HepG2 (cell line): ENCODE results near the gene HOXD3. TPM values are rescaled to one million over a fixed set of nuclear protein-coding genes. Genes with fewer than 3 reads are reported as not detected.
A peak's percentile ranks its signal among the peaks of the same experiment; 100 is the strongest.

Experiments
- CC2D1A ChIP-seq: sonication (generic); formaldehyde crosslinking; IDR thresholded peaks from 2 replicates; pipeline ENCODE4 v1.8.1; 2023; ENCODE audit warnings: mild to moderate bottlenecking, missing genetic modification reagents
- DRAP1 ChIP-seq: IDR thresholded peaks from 2 replicates; pipeline ENCODE4 v1.6.1; 2016; ENCODE audit warnings: missing genetic modification reagents, missing compliant biosample characterization
- HCFC1 ChIP-seq: fragments of 150-350 bp; IDR thresholded peaks from 2 replicates; pipeline ENCODE4 v1.6.1; 2014; ENCODE audit warnings: low read depth, low read length
- IRF2 ChIP-seq: IDR thresholded peaks from 2 replicates; pipeline ENCODE4 v1.6.1; 2018; ENCODE audit warnings: missing genetic modification reagents, missing compliant biosample characterization
- KLF11 ChIP-seq: IDR thresholded peaks from 2 replicates; pipeline ENCODE4 v1.6.1; 2016; ENCODE audit warnings: missing compliant biosample characterization
- NFIC ChIP-seq: IDR thresholded peaks from 2 replicates; pipeline ENCODE4 v1.6.1; 2012; ENCODE audit warnings: mild to moderate bottlenecking, low read length, inconsistent platforms
- REL ChIP-seq: sonication (generic); formaldehyde crosslinking; conservative IDR thresholded peaks from 2 replicates; pipeline ENCODE4 v1.8.0; 2022; ENCODE audit warnings: mild to moderate bottlenecking, missing genetic modification reagents, moderate library complexity
- U2AF1 ChIP-seq: fragments of 200-400 bp; formaldehyde crosslinking; optimal IDR thresholded peaks from 2 replicates; pipeline ENCODE3; 2017; ENCODE audit warnings: mild to moderate bottlenecking, low read depth, low read length
- ZNF549 ChIP-seq: sonication (generic); formaldehyde crosslinking; IDR thresholded peaks from 2 replicates; pipeline ENCODE4 v1.5.0; 2020; ENCODE audit warnings: missing genetic modification reagents
- ZNF564 ChIP-seq: sonication (generic); formaldehyde crosslinking; IDR thresholded peaks from 2 replicates; pipeline ENCODE4 v1.8.1; 2023; ENCODE audit warnings: mild to moderate bottlenecking, missing genetic modification reagents
- ZNF776 ChIP-seq: sonication (generic); formaldehyde crosslinking; IDR thresholded peaks from 2 replicates; pipeline ENCODE4 v1.4.0; 2020; ENCODE audit warnings: mild to moderate bottlenecking, missing genetic modification reagents
- ZNF878 ChIP-seq: sonication (generic); formaldehyde crosslinking; IDR thresholded peaks from 2 replicates; pipeline ENCODE4 v1.8.1; 2023; ENCODE audit warnings: mild to moderate bottlenecking, missing genetic modification reagents, moderate library complexity
- polyA plus RNA-seq, 8 experiments: library from polyadenylated mRNA; depleted of rRNA in 3 of 8; stranded (reverse) in 7 of 8; unstranded in 1 of 8; fragments of >200 nt; fragmentation: Illumina TruSeq in 4 of 8; extraction: Trizol in 4 of 8; gene quantifications; 2 replicates each; pipeline versions ENCODE4 v1.2.1 to v1.2.3, GENCODE V29; 2011 to 2016; ENCODE audit warnings: low read depth in 4 of 8, missing spikeins in 1 of 8, mixed read lengths in 1 of 8; ENCODE audit not compliant: insufficient read depth in 1 of 8
- total RNA-seq, 5 experiments: library from RNA; depleted of rRNA; stranded (reverse); fragments of >200 nt; fragmentation: Illumina TruSeq; extraction: Trizol; gene quantifications; 2 replicates each; pipeline ENCODE4 v1.2.3, GENCODE V29; 2016; ENCODE audit warnings: low read depth in 1 of 5
- TF ChIP-seq, protein P1 (sequence below): sonication (generic); formaldehyde crosslinking; IDR thresholded peaks from 2 replicates; pipeline ENCODE4 v1.4.0; 2020; ENCODE audit warnings: missing genetic modification reagents, borderline replicate concordance
- TF ChIP-seq, protein P2 (sequence below): sonication (generic); formaldehyde crosslinking; IDR thresholded peaks from 2 replicates; pipeline ENCODE4 v1.5.0; 2020; ENCODE audit warnings: missing genetic modification reagents, mild to moderate bottlenecking, borderline replicate concordance
- TF ChIP-seq, protein P3 (sequence below): sonication (generic); formaldehyde crosslinking; IDR thresholded peaks from 2 replicates; pipeline ENCODE4 v1.9.0; 2021; ENCODE audit warnings: mild to moderate bottlenecking, missing genetic modification reagents
- TF ChIP-seq, protein P4 (sequence below), 2 experiments: IDR thresholded peaks; 2 replicates each; pipeline ENCODE4 v1.6.1; 2011 to 2012; ENCODE audit warnings: low read length in 2 of 2, borderline replicate concordance in 1 of 2, low read depth in 1 of 2, mild to moderate bottlenecking in 1 of 2, moderate library complexity in 1 of 2

Gene HOXD3
- total and polyA plus RNA-seq, 2 of the 13 experiments (the other 11 are each of a cell fraction or from before 2014, with no cell fraction given): 0.05 to 0.09 TPM

GRCh38 chr2:176172895-176173566 lies 15.9 kb downstream of the HOXD3 start (continued):
- TF ChIP-seq, protein P1, sequence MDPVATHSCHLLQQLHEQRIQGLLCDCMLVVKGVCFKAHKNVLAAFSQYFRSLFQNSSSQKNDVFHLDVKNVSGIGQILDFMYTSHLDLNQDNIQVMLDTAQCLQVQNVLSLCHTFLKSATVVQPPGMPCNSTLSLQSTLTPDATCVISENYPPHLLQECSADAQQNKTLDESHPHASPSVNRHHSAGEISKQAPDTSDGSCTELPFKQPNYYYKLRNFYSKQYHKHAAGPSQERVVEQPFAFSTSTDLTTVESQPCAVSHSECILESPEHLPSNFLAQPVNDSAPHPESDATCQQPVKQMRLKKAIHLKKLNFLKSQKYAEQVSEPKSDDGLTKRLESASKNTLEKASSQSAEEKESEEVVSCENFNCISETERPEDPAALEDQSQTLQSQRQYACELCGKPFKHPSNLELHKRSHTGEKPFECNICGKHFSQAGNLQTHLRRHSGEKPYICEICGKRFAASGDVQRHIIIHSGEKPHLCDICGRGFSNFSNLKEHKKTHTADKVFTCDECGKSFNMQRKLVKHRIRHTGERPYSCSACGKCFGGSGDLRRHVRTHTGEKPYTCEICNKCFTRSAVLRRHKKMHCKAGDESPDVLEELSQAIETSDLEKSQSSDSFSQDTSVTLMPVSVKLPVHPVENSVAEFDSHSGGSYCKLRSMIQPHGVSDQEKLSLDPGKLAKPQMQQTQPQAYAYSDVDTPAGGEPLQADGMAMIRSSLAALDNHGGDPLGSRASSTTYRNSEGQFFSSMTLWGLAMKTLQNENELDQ (CRISPR knock-in tag): no peak
- TF ChIP-seq HCFC1: no peak
- no peak for TF ChIP-seq CC2D1A (CRISPR knock-in tag)
- no peak for TF ChIP-seq DRAP1 (CRISPR knock-in tag)
- TF ChIP-seq REL (CRISPR knock-in tag): no peak
- TF ChIP-seq ZNF776: no peak
- TF ChIP-seq, protein P2, sequence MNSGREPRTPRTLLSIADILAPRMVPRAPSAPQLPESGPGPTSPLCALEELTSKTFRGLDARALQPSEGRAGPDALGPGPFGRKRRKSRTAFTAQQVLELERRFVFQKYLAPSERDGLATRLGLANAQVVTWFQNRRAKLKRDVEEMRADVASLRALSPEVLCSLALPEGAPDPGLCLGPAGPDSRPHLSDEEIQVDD: no peak
- no peak for TF ChIP-seq ZNF878 (CRISPR knock-in tag)
- TF ChIP-seq ZNF564 (CRISPR knock-in tag): no peak; the same call in 1 of the 2 replicates
- no peak for TF ChIP-seq U2AF1
- peak; percentile 77; the same call in 1 of the 2 replicates for TF ChIP-seq NFIC
- TF ChIP-seq, protein P3, sequence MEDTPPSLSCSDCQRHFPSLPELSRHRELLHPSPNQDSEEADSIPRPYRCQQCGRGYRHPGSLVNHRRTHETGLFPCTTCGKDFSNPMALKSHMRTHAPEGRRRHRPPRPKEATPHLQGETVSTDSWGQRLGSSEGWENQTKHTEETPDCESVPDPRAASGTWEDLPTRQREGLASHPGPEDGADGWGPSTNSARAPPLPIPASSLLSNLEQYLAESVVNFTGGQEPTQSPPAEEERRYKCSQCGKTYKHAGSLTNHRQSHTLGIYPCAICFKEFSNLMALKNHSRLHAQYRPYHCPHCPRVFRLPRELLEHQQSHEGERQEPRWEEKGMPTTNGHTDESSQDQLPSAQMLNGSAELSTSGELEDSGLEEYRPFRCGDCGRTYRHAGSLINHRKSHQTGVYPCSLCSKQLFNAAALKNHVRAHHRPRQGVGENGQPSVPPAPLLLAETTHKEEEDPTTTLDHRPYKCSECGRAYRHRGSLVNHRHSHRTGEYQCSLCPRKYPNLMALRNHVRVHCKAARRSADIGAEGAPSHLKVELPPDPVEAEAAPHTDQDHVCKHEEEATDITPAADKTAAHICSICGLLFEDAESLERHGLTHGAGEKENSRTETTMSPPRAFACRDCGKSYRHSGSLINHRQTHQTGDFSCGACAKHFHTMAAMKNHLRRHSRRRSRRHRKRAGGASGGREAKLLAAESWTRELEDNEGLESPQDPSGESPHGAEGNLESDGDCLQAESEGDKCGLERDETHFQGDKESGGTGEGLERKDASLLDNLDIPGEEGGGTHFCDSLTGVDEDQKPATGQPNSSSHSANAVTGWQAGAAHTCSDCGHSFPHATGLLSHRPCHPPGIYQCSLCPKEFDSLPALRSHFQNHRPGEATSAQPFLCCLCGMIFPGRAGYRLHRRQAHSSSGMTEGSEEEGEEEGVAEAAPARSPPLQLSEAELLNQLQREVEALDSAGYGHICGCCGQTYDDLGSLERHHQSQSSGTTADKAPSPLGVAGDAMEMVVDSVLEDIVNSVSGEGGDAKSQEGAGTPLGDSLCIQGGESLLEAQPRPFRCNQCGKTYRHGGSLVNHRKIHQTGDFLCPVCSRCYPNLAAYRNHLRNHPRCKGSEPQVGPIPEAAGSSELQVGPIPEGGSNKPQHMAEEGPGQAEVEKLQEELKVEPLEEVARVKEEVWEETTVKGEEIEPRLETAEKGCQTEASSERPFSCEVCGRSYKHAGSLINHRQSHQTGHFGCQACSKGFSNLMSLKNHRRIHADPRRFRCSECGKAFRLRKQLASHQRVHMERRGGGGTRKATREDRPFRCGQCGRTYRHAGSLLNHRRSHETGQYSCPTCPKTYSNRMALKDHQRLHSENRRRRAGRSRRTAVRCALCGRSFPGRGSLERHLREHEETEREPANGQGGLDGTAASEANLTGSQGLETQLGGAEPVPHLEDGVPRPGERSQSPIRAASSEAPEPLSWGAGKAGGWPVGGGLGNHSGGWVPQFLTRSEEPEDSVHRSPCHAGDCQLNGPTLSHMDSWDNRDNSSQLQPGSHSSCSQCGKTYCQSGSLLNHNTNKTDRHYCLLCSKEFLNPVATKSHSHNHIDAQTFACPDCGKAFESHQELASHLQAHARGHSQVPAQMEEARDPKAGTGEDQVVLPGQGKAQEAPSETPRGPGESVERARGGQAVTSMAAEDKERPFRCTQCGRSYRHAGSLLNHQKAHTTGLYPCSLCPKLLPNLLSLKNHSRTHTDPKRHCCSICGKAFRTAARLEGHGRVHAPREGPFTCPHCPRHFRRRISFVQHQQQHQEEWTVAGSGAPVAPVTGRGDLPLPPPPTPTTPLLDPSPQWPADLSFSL (CRISPR knock-in tag): no peak
- TF ChIP-seq, protein P4, sequence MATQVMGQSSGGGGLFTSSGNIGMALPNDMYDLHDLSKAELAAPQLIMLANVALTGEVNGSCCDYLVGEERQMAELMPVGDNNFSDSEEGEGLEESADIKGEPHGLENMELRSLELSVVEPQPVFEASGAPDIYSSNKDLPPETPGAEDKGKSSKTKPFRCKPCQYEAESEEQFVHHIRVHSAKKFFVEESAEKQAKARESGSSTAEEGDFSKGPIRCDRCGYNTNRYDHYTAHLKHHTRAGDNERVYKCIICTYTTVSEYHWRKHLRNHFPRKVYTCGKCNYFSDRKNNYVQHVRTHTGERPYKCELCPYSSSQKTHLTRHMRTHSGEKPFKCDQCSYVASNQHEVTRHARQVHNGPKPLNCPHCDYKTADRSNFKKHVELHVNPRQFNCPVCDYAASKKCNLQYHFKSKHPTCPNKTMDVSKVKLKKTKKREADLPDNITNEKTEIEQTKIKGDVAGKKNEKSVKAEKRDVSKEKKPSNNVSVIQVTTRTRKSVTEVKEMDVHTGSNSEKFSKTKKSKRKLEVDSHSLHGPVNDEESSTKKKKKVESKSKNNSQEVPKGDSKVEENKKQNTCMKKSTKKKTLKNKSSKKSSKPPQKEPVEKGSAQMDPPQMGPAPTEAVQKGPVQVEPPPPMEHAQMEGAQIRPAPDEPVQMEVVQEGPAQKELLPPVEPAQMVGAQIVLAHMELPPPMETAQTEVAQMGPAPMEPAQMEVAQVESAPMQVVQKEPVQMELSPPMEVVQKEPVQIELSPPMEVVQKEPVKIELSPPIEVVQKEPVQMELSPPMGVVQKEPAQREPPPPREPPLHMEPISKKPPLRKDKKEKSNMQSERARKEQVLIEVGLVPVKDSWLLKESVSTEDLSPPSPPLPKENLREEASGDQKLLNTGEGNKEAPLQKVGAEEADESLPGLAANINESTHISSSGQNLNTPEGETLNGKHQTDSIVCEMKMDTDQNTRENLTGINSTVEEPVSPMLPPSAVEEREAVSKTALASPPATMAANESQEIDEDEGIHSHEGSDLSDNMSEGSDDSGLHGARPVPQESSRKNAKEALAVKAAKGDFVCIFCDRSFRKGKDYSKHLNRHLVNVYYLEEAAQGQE (IDR thresholded peaks at IDR 0.05; ENCODE audit: borderline replicate concordance in 1 of 2, low read depth in 1 of 2, low read length in 2 of 2): no peak; a peak in 1 of 4 replicates
- no peak for TF ChIP-seq ZNF549 (CRISPR knock-in tag)
- no peak for TF ChIP-seq KLF11 (CRISPR knock-in tag)
- peak; percentile 47; the same call in 1 of the 2 replicates for TF ChIP-seq IRF2
